Measurements from ENCODE around the gene HK3.
"Not testable (repeated sequence)": the region's sequence is repeated elsewhere in the genome, so short reads cannot be mapped to it uniquely, and the experiment has no call there.

The HK3 gene

GRCh38 chr5:176881816-176882566 lies 17.2 kb downstream of the HK3 start:
- no peak for DNase-seq

- no peak for DNase-seq
Observed at GRCh38 chr5:176881021-176881749, 18.0 kb downstream of the HK3 start.

GRCh38 chr5:176880366-176881020 lies 18.7 kb downstream of the HK3 start:
- no peak for DNase-seq

- no peak for DNase-seq
Observed at GRCh38 chr5:176879663-176880361, 19.3 kb downstream of the HK3 start.

GRCh38 chr5:176878906-176879662 lies 20.1 kb downstream of the HK3 start:
- DNase-seq, result no peak

GRCh38 chr5:176878463-176878862 lies 20.7 kb downstream of the HK3 start:
- no peak for DNase-seq

GRCh38 chr5:176877793-176878331 lies 21.3 kb downstream of the HK3 start:
- no peak for DNase-seq

GRCh38 chr5:176876506-176877431 lies 22.4 kb downstream of the HK3 start:
- no peak for DNase-seq

- DNase-seq, result no peak
Observed at GRCh38 chr5:176875783-176876505, 23.2 kb downstream of the HK3 start.

GRCh38 chr5:176875014-176875550 lies 24.1 kb downstream of the HK3 start:
- no peak for DNase-seq

GRCh38 chr5:176874198-176874780 lies 24.9 kb downstream of the HK3 start:
- no peak for DNase-seq

GRCh38 chr5:176873541-176874172 lies 25.5 kb downstream of the HK3 start:
- no peak for DNase-seq

GRCh38 chr5:176873011-176873410 lies 26.1 kb downstream of the HK3 start:
- not testable (repeated sequence) for DNase-seq

GRCh38 chr5:176872586-176872985 lies 26.6 kb downstream of the HK3 start:
- DNase-seq, result not testable (repeated sequence)

GRCh38 chr5:176870644-176871043 lies 28.5 kb downstream of the HK3 start:
- DNase-seq, result not testable (repeated sequence)

GRCh38 chr5:176870110-176870591 lies 29.0 kb downstream of the HK3 start:
- no peak for DNase-seq

GRCh38 chr5:176869501-176870109 lies 29.5 kb downstream of the HK3 start:
- DNase-seq, result no peak

- no peak for DNase-seq
Observed at GRCh38 chr5:176868731-176869130, 30.4 kb downstream of the HK3 start.

Data from suppressor macrophage treated with lipopolysaccharide for 1 hour (primary cell).